Cortex of kidney (tissue), 1 donor: Measurements from ENCODE around the gene MRPS17.

Experiments
- DNase-seq: peaks from one replicate; lab custom pipeline; 2025; lab: John Stamatoyannopoulos, UW

MRPS17 gene

DNA sequence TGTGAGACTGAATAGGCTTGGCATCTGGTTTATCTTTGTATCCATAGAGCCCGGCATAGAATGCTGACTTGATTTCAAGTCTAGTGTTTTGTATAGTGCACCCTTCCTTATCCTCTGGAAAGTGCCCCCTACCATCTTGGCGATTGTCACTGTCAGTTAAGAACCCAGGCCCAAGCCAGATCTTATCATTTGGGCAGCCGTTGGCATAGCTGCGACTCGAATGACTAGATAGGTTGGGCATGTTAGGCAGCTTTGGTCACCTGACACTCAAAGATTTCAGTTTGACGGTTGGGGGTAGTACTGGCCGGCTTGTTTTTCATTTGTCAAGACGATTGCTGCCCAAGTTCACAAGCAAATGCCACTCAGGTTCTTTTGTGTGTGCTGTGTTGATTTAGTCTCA lies 19.3 kb downstream of the MRPS17 start:
- DNase-seq = no peak

DNA sequence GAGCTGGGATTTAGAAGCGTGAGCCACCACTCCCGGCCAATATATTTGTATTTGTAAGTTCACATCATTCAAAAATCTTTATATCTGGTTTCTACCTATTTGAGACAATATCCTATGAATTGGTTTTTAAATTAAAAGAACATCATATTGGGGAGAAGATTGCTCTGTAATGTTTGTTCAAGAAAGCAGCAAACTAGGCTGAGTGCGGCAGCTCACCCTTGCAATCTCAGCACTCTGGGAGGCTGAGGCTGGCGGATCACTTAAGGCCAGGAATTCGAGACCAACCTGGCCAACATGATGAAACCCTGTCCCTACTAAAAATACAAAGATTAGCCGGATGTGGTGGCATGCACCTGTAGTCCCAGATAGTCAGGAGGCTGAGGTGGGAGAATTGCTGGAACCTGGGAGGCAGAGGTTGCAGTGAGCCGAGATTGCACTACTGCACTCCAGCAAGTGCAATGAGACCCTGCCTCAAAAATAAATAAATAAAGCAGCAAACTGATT lies 22.1 kb downstream of the MRPS17 start:
- no peak for DNase-seq

DNA sequence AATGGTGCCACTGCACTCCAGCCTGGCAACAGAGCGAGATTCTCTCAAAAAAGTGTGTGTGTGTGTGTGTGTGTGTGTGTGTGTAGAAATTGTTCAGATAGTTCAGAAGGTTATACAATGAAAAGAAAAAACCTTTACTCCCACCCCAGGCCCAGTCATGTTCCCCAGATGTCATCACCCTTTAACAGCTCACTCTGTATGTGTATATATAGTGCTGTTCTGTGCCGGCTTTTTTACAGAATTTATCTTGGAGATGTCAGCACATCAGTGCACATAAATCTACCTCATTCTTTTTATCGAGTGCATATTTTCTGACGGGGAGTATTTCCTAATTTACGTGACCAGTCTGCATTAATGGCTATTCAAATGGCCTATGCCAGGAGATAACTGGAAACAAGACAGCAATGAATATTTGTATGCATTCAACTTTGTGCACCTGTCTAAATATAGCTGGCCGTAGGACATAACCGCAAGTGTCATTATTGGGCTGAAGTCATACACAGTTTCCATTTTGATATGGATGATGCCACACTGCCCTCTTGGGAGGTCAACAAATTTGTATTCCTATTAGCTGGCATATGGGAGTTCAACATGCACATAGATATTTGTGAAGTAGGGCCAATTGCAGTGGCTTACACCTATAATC lies 24.4 kb downstream of the MRPS17 start:
- no peak for DNase-seq

DNA sequence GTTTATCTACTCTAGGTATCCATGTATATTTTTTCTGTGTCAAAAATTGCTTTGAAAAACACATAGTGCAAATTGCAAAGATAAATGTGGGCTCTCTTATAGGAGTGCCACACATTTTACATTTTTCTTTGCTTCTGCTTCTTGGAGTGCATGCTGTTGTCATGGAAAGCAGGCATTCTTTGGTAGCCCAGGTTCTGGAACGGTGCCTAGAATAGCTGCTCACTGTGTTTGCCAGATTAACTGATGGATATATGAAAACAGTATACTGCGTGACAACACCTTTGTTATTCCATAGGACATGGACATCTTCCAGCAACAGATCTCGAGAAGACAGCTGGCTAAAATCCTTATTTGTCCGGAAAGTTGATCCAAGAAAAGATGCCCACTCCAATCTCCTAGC lies 26.2 kb downstream of the MRPS17 start:
- no peak for DNase-seq

DNA sequence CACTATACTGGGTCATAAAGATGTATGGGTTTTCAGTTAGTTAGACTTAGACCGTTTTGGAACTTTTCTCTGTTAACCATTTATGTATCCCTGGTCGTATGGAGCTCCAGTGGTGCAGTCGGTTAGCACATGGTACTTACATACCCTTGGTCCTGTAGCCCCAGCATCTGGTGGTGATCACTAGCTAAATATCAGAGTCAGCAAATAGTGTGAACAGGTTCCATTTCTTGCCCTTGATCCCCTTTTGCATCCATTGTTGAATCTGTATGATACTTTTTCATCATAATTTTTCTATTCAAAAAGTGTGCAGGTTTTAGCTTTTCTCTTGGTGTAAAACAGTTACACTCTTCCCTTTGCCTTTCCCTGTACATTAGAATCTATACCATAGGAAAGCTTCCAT lies 28.6 kb downstream of the MRPS17 start:
- no peak for DNase-seq

DNA sequence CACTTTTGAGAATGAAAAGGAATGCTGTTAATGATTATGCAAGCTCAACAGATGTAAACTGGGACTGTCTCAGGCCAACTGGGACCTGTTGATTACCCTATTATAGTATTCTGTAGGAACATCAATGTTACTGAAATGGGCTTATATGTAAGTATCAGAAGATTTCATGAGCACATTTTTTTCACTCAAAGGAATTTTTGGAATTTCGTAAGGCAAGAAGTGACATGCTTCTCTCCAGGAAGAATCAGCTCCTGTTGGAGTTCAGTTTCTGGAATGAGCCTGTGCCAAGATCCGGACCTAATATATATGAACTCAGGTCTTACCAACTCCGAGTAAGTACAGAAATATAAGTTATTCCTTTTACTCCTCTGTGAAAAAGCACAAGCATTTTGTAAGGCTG lies 31.9 kb downstream of the MRPS17 start:
- DNase-seq = no peak

DNA sequence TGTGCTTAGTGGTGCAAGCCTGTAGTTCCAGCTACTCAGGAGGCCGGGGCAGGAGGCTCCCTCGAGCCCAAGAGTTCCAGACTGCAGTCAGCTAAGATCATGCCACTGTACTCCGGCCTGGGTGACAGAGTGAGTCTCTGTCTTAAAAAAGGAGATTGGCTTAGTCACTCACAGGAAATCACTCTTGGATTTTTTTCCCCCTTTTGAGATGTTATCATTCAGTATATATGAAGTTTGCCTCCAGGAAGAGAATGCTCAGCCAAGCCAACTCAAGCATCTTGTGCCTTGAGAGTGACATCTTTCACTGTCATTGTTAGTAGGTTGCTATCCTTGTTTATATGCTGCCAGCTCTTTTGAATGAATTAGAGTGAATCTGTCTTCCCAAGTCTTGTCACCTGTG lies 40.7 kb downstream of the MRPS17 start:
- DNase-seq = no peak

DNA sequence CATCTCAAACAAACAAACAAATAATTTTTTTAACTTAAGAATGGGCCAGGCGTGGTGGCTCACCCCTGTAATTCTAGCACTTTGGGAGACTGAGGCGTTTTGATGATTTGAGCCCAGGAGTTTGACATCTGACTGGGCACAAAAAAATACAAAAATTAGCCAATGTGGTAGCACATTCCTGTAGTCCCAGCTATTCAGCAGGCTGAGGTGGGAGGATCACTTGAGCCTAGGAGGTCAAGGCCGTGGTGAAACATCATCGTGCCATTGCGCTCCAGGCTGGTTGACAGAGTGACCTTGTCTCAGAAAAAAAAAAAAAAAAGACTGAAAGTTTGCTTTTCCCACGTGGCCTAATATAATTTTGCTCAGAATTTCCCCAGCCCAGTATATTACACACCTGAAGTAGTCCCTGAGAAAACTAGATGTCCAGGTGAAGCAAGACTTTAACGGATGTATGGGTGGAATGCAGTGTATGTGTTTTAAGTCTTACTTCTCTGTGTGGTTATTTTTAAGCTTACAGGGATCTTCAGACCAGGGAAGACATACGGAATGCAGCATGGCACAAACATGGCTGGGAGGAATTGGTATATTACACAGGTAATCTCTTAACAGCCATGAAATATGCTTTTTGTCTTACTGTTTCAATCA lies 45.3 kb downstream of the MRPS17 start:
- DNase-seq = no peak

DNA sequence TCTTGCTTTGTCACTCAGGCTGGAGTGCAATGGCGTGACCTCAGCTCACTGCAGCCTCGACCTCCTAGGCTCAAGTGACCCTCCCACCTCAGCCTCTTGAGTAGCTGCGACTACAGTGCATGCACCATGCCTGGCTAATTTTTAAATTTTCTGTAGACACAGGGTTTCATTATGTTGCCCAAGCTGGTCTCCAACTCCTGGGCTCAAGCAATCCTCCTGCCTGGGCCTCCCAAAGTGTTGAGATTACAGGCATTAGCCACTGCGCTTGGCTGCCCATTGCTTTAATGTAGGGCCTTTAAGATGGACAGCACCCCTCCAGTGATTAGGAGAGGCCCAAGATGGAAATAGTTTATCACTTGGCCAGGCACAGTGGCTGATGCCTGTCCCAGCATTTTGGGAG lies 52.1 kb downstream of the MRPS17 start:
- no peak for DNase-seq
